ENCODE results near the gene CPNE4.
"Not testable (repeated sequence)": the region's sequence is repeated elsewhere in the genome, so short reads cannot be mapped to it uniquely, and the experiment has no call there.

Gene CPNE4

DNA sequence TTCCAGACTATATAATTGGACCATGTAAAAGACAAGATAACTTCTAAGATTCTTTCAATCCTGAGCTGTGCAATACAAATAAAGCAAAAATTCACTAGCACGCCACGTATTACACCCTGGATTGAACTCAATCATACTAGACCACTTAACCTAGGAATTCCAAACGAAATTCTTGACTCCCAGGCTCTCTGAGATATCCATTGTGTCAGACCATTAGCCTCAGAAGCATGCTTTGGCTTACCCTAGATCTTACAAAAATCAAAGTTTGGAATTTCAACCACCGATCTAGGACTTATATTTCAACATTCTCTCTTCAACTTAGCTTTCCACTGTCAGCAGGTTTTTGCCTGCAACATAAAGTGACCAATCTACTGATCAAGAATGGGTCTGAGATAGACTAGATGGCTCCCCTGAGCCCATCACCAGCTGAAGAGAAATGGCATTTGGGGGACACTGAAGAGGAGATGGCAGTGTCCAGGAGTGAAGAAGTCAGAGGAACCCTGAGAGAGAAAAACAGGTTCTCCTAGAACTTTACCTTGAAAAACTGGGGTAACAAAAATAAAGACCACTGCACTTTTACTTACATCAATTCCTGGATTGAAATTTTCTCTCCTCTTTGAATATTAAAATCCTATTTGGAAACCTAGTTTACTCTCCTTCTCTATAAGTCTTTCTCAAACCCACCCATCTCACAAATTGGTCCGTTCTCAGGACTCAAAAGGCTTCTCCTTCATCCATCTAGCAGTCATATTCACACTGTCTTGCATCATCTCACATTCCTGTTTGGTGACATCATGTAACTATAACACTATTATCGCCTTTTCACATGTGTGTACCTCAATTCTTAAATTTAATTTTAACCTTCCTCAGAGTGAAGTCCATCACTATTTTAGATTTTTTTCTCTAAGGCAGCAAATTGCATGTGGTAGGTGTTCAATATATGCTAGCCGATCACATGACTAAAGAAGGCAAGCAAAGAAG, 18.5 kb downstream of the CPNE4 start:
- no peak for DNase-seq (ENCODE audit: low read depth in 2 of 2)

DNA sequence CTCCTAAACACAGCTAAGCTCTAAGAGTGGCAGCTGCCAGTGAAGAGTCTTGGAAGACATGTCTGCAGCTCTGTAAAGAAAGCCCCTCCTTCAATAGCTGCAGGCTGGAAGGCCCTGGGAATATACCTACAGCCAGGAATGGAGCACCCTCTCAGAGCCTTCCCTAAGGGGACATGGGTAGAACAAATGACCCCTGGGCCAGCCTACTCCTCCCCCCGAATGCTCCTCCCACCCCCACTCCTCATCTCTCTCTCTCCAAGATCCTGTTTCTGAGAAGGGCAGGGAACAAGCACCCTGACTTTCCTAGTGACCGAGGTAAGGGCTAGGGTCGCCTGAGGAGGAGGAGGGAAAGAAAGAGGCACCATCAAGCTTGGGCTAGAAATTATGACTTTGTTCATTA, 20.7 kb downstream of the CPNE4 start:
- no peak for DNase-seq (ENCODE audit: low read depth in 2 of 2)

DNA sequence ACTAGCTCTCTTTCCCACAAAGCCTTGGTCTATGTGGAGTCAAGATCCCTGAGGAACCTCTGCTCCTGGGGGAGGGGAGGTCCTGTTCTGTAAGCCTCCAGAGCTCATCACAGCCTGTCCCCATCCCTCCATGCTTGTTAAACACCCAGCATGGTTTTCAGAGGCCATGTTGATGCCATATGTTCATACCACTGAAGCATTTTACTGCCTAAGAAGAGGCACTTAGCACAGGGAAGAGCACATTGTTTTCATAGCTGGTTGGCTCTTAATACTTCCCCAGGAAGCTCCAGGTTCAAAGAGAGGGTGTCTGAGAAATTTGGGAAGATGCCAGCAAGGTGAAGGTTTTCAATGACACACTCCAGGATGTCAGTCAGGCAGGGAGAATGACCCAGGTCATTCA, 25.6 kb downstream of the CPNE4 start:
- DNase-seq (ENCODE audit: low read depth in 2 of 2) = no peak

DNA sequence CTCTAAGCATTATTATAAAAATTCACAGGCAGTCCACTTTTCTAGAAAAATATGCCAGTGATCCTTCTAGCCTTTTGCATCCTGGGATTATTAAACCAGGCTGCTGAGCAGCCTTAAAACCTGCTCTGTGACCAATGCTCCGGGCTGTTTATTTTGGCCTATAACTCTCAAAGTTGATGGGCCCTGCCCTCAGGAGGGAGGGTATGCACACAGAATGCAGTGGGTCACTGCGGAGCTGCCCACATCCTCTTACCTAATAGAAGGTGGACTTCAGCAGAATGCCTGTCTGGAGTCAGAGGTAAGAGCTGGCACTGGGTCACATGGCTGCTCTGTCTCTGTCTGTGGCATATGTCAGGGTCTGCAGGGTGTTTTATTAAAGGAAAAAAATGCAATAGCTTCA, 26.0 kb downstream of the CPNE4 start:
- DNase-seq (ENCODE audit: low read depth in 2 of 2) = no peak

DNA sequence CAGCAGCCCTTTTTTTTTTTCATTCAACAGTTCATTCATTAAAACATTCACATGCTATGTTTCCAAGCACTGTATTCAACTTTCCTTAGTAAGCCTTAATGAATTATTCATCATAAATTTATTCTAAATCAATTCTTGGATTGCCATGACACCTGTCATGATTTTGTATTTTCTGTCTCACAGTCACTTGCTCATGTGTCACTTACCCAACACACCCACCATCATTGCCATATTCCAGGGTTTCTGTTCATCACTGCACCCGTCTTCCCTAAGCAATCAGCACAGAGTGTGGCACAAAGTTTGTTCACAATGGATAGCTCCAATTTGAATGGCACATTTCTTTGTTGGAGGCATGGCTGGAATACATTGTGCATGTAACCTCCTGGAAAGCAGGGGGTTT, 27.2 kb downstream of the CPNE4 start:
- no peak for DNase-seq (ENCODE audit: low read depth in 2 of 2)

DNA sequence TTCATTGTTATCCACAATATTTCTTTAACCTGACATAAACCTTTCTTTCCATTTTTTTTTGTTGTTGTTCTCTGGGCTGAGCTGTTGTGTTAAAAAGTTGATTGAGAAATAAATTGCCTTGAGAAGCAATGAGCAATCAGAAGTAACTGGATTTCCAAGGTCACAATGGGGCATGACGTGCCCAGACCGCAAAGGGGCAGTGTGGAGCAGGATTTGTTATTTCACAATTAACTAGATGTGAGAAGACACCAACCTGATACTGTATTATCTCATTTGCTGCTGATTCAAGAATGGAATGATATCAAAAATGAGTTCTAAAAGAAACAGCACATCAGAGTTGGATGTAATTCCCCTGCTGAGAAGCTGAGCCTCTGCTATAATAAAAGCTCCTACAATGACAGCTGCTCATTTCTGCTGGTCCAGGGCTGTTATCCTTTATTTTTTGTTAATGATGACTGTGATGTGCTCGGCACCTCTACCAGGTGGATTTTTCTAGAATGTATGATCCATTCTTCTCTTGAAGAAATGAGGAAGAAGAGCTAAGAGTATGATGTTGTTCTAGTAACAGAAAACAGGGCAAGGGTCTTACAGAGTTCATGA, 28.1 kb downstream of the CPNE4 start:
- DNase-seq (ENCODE audit: low read depth in 2 of 2) = no peak

DNA sequence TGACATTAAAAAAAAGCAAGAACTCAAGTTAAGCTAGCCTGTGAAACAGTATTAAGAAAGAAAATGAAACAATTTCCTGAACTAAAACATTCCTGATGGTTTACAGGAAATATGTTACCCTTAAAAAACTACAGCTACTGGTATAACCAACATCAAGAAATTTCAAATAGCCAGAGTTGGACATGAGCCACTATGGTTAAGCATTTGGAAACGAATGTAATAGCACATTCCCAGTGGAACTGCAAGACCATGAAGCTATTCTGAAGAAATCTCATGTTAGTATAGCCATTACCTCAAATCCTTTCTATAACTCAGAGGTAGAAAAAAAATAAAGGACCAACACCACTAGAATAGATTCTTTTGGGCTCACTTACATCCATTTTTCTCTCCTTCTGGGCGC, 30.2 kb downstream of the CPNE4 start:
- no peak for DNase-seq (ENCODE audit: low read depth in 2 of 2)

DNA sequence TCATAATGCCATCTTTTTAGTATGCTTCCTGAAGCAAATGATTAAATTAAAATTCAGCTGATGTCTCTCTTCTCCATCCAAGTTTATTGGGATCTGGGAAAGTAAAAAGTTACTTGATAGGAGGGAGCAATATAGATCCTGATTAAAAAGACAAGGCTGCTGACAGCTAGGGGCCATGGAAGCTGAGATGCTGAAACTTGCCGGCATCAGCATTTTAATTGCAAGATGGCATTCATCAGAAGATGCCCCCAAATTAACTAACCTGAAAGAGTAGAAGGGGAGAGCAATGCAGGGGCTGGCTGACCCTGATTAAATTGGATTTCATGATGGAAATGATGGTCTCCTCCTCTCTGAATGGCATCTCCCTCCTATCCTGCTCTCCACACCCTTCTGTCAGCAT, 31.1 kb downstream of the CPNE4 start:
- DNase-seq (ENCODE audit: low read depth in 2 of 2) = no peak

DNA sequence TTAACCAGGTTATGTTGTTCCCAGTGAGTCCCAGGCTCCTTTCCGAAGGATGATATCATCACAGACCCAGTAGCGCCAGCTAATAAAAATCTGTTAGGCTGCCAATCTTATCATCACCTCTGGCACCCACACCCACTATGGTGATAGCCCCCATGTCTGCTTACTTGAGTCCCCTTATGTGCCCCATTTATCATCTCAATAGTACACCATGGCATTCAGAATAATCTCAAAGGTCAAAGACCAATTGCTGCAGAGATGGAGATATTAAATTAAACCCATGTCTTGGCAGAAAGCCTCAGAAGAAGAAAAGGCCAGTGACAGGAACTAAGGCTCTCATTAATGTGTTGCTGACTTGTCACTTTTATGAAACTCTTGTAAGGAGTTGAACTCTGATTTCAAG, 32.8 kb downstream of the CPNE4 start:
- DNase-seq (ENCODE audit: low read depth in 2 of 2) = no peak

DNA sequence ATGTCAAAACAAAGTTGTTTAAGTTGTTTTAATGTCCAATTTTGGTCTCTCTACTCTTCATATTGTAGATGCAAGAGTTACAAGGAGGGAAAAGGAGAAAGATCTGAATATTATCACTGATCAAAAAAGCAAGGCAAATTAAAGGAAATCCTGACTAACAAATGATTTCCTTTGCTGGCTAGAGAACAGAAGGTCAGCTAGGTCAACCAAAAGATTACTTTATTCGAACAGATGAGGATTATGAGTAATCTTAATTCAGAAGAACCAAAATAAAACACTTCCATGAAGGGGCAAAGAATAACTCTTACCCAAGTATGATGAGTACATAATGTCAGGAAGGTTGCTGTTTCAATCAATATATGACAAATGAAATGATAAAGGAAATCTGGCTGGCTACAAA, 33.8 kb downstream of the CPNE4 start:
- no peak for DNase-seq (ENCODE audit: low read depth in 2 of 2)

DNA sequence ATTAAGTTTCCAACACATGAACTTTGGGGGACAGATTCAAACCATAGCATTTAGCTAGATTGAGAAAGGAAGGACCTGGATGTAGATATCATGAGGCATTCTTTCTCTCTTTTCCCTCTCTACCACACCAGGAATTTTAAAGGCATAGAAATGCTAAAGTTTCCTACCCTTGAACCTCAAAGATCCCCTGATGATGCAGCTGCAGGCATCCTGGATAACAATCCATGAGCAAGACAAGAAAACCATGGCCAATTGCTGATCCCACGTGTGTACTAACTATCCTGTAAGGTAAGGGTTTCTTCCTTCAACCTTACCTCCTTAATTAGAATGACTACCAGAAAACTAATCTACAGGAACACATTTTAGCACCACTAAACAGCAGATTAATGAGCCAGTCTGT, 36.8 kb downstream of the CPNE4 start:
- no peak for DNase-seq (ENCODE audit: low read depth in 2 of 2)

DNA sequence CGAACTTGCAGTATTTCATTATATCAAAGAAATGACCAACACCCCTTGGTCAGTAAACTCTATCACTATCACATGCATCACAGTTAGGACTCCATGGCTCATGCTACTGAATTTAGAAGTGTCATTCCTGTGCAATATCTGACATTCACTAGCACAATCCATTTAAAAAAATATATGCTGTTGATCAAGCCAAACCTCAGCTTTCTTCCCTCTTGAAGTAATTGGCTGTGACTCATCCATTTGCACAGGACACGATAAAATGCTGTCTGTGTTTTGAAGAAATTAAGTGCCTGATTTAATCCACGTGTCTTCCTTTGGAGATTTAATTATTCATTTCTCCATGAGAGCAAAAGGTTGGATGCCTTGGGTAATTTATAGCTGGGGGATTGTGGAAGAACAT, 38.9 kb downstream of the CPNE4 start:
- DNase-seq (ENCODE audit: low read depth in 2 of 2) = no peak

DNA sequence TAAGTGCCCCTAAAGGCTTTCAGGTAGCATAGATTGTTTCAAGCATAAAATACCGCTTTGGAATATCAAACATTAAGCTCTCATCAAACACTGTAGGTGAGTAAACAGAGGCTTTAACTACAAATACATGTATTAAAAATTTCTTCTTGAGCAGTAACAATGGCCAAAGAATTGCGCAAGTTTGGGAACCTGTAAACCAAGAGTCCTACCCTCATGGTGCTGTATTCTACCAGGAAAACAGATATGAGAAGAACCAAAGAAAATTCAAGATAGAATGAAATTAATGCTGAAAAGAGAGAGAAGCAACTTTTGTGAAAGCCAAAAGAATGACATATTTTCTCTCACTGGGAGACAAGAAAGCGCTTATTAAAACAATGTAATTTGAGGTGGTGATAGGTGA, 45.5 kb downstream of the CPNE4 start:
- DNase-seq (ENCODE audit: low read depth in 2 of 2) = no peak

DNA sequence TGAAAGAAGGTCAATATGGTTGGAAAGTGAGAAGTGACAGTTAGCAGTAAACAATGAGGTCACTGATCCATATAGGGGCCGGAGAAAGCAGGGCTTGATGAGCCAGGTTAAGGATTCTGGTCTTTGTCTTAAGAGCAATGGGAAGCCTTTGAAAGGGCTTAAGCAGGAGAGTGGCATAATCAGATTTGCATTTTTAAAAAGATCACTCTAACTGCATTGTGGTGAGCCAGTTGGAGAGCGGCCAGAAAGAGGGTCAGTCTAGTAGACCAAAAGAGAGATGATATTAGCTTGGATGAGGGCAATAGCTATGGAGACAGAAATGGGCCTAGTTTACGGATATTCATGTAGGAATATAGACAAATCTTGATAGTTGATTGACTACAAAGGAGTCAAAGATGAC, 46.6 kb downstream of the CPNE4 start:
- DNase-seq (ENCODE audit: low read depth in 2 of 2) = no peak

DNA sequence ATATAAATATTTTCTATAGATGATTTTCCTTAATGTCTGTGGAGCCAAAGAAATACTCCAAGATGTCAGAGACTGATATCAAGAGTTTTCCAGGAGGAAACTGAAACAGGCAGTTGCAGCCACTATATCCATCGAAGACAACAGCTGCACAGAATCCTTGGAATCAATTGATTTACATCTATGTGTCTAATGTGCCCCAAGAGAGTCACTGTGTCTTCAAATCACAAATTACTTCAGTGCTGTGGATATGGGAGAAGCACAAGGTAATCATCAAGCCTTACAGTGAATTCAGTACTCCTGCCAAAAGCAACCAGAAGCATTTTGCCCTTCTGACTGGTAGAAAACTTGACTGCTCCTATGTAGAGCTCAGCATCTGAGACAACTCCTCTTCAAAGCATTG, 51.1 kb downstream of the CPNE4 start:
- DNase-seq (ENCODE audit: low read depth in 2 of 2) = no peak

DNA sequence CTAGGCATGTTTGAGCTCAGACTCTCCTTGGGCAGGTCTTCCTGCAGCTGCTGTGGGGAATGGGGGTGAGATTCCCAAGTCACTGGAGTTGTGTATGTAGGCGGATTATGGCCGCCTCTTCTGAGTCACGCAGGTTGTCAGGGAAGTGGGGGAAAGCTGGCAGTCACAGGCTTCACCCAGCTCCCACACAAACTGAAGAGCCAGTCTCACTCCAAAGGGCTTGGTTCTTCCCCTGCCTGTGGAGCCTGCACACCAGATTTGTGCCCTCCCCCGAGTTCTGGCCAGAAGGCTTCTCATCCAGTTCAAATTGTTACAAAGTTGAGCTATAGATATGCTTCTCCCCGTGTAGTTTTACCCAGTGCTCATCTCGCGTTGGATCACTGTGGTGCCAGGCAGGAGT, 53.5 kb downstream of the CPNE4 start:
- no peak for DNase-seq (ENCODE audit: low read depth in 2 of 2)

DNA sequence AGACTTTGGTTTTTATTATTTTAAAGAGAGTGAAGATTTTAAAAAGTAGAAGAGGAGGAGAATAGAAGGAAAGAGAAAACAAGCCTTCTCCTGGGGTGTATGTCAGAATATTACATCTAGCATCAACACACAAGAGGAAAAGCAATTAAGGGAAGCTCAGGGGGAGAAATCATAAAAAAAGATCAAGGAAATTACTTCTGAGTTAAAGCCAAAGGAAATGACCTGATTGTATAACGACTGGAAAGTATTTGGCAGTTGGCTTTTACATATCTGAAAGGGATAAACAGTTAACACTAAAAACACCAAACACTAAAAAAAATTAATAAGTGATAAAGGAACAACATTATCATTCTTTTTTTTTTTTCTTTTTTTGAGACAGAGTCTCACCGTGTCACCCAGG, 58.4 kb downstream of the CPNE4 start:
- DNase-seq (ENCODE audit: low read depth in 2 of 2) = no peak

DNA sequence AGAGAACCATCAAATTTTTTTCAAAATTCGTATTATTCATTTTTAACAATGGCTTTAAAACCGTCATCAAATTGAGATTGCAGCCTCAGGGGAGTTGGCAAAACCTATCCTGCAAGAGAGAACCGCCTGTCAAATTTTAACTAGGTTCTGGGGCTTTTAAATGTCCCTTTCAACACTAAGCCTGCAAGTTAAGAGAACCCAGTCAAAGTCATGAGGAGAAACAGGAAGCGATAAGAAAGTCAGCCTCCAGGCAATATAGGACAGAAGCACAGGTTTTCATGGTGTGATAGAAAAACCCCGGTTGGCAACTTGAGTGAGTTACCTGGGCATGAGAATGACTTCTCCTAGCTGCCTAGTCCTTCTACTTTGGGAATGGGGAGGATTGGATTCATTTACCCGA, 59.8 kb downstream of the CPNE4 start:
- no peak for DNase-seq (ENCODE audit: low read depth in 2 of 2)

DNA sequence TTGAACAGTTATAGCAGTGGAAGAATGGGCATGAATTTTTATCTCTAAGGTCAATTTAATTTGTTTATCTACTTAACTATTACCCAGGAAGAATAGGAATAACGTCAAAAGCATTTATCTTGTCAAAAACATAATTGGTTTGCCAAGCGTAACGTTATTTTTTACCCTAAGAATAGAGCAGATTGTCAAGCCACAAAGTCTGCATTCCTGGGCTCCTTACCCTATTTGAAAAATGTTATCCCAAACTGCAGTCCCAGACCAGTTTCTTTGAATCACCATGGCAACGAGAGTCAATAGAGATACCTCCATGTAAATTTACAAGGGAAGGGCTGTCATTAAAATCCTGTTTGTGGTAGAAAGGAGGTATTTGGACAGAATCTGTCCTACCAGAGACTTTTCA, 61.1 kb downstream of the CPNE4 start:
- no peak for DNase-seq (ENCODE audit: low read depth in 2 of 2)

DNA sequence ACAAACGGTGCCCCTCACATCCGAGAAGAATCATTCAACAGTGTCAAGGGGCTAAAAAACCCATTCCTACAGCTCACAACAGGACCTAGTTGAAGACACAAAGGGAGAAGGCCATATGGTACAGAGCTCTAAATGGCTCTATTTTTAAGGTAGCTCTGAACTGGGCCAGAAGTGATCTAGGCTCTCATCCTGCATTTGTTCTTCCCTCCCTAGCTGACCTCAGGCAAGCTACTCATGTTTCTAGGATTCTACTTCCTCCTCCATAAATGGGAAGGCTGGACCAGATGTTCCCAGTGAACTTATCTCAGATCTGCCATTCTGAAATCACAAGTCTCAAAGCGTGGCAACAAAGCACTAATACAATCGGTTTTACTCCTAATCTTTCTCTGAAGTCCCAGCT, 62.3 kb downstream of the CPNE4 start:
- no peak for DNase-seq (ENCODE audit: low read depth in 2 of 2)

DNA sequence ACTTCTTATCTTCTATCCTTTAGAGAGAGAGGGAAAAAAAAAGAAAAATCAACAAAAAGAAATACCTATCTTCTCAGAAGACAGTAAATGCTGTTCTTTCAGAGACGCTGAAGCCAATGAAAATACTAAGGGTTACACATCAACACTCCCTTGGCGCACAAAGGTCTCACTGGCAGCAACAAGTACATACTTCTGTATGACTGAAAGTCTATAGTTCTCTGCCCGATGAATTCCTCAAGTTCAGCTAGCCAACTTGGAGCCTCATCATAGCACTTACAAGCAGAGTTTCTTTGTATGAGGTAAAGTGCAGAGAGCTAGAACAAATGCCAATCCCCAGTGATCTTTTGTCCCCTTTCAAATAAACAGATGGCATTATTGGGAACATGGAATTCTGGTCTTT, 62.7 kb downstream of the CPNE4 start:
- DNase-seq (ENCODE audit: low read depth in 2 of 2) = no peak

DNA sequence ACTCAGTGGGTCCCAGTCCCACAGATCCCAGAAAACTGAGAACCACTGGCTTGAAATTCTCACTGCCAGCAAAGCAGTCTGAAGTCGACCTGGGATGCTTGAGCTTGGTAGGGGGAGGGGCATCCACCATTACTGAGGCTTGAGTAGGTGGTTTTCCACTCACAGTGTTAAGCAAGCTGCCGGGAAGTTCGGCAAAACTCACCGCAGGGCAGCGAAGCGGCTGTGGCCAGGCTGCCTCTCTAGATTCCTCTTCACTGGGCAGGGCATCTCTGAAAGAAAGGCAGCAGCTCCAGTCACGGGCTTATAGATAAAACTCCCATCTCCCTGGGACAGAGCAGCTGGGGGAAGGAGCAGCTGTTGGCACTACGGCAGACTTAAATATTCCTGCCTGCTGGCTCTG, 71.4 kb downstream of the CPNE4 start:
- not testable (repeated sequence) for DNase-seq (ENCODE audit: low read depth in 2 of 2)

DNA sequence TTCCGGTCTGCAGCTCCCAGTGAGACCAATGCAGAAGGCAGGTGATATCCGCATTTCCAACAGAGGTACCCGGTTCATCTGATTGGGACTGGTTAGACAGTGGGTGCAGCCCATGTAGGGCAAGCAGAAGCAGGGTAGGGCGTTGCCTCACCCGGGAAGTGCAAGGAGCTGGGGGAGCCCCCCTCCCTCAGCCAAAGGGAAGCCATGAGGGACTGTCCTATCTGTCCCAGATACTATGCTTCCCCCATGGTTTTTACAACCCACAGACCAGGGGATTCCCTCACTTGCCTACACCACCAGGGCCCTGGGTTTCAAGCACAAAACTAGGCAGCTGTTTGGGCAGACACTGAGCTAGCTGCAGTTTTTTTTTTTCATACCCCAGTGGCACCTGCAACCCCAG, 71.8 kb downstream of the CPNE4 start:
- no peak for DNase-seq (ENCODE audit: low read depth in 2 of 2)

DNA sequence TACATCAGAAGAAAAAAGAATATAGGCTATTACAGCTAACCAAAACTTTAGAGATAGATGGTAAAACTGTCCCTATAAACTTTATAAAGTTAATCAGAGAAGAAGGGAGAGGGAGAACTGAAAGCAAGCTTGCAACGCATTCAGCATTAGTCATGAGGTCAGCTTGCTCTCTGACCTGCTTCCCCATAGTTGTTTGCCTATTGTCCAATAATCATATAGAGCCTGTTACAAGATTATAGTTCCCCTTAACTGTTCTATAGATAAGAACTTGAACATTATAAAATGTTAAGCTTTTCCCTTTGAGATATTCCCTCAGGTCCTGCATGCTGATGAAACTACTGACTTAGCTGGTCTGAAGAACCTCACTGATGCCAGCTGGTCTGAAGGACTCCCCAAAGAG, 74.5 kb downstream of the CPNE4 start:
- DNase-seq (ENCODE audit: low read depth in 2 of 2) = no peak
